Mammary microvascular endothelial cell (primary cell): ENCODE data around the gene KDM5D. TPM values are rescaled to one million over a fixed set of nuclear protein-coding genes. Genes with fewer than 3 reads are reported as not detected.

ENCODE experiments used
- total RNA-seq: library from RNA; depleted of rRNA; stranded (reverse); fragments of >200 nt; gene quantifications from 2 replicates; pipeline ENCODE4 v1.2.3, GENCODE V29; 2015

The KDM5D gene
- not detected in 2 replicates for total RNA-seq

GRCh38 chrY:19744381-19745378, at the start of gene KDM5D:
Gene KDM5D, minus strand, starts transcription at chrY:19744726. Its CDS starts 192 bp downstream, at chrY:19744534.

